Measurements from ENCODE around the gene SMIM17. TPM values are rescaled to one million over a fixed set of nuclear protein-coding genes. Genes with fewer than 3 reads are reported as not detected.

Gene SMIM17
- total and polyA plus RNA-seq, 2 of the 13 experiments (the other 11 are each of a cell fraction or from before 2014, with no cell fraction given): 0.21 to 0.53 TPM

DNA sequence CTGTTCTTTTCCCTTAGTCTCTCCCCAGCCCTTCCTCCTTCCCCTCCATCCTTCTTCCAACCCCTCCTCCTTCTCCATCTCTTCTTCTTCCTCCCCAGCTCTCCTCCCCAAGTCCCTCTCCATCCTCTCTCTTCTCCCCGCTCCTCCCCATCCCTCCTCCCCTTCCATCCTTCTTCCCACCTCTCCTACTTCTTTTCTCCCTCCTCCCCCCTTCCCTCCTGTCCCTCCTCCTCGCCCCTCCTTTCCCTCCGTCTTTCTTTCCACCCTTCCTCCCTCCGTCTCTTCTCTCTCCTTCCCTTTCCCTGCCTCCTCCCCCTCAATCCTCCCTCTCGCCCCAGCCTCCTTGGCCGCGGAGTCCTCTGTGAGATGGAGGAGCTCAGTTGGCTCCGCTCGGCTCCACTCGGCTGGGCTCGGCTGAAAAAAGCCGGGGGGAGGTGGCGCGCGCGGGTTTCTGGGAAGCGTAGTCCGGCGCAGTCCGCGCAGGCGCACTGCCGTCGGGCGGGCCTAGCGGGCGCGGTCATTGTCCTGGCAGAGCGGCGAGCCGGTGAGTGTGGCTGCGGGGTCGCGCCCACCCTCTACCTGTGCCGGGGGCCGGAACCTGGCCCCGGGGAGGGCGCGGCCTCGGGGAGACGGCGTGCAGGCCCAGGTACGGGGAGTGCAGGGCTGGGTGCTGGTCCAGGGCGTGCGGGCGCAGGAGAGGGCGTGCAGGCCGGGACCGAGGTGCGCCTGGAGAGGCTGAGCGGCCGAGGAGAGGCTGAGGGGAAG is 48.0 kb upstream of the SMIM17 start, which contains the start of gene ZNF71 (continued):
- TF ChIP-seq, protein P1, sequence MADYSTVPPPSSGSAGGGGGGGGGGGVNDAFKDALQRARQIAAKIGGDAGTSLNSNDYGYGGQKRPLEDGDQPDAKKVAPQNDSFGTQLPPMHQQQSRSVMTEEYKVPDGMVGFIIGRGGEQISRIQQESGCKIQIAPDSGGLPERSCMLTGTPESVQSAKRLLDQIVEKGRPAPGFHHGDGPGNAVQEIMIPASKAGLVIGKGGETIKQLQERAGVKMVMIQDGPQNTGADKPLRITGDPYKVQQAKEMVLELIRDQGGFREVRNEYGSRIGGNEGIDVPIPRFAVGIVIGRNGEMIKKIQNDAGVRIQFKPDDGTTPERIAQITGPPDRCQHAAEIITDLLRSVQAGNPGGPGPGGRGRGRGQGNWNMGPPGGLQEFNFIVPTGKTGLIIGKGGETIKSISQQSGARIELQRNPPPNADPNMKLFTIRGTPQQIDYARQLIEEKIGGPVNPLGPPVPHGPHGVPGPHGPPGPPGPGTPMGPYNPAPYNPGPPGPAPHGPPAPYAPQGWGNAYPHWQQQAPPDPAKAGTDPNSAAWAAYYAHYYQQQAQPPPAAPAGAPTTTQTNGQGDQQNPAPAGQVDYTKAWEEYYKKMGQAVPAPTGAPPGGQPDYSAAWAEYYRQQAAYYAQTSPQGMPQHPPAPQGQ (CRISPR knock-in tag; IDR thresholded peaks at IDR 0.05; ENCODE audit: borderline replicate concordance): no peak
- TF ChIP-seq, protein P2, sequence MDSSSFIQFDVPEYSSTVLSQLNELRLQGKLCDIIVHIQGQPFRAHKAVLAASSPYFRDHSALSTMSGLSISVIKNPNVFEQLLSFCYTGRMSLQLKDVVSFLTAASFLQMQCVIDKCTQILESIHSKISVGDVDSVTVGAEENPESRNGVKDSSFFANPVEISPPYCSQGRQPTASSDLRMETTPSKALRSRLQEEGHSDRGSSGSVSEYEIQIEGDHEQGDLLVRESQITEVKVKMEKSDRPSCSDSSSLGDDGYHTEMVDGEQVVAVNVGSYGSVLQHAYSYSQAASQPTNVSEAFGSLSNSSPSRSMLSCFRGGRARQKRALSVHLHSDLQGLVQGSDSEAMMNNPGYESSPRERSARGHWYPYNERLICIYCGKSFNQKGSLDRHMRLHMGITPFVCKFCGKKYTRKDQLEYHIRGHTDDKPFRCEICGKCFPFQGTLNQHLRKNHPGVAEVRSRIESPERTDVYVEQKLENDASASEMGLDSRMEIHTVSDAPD (CRISPR knock-in tag; IDR thresholded peaks at IDR 0.05): peak; percentile 45; the same call in 1 of the 2 replicates
- no peak for TF ChIP-seq MAZ (IDR thresholded peaks at IDR 0.05; ENCODE audit: borderline replicate concordance, low read depth, low read length)
- peak; percentile 76; the same call in 1 of the 2 replicates for TF ChIP-seq MAZ (CRISPR knock-in tag; IDR thresholded peaks at IDR 0.05; ENCODE audit: low read depth)
- TF ChIP-seq SOX13 (IDR thresholded peaks at IDR 0.05): no peak
- TF ChIP-seq SOX13 (CRISPR knock-in tag; conservative IDR thresholded peaks at IDR 0.05 in 1 of 2, IDR thresholded peaks at IDR 0.05 in 1 of 2): 0 out of 4 replicates have a peak, but pooled peaks of 1 of the 2 experiments have one; percentile 11
- TF ChIP-seq, protein P3, sequence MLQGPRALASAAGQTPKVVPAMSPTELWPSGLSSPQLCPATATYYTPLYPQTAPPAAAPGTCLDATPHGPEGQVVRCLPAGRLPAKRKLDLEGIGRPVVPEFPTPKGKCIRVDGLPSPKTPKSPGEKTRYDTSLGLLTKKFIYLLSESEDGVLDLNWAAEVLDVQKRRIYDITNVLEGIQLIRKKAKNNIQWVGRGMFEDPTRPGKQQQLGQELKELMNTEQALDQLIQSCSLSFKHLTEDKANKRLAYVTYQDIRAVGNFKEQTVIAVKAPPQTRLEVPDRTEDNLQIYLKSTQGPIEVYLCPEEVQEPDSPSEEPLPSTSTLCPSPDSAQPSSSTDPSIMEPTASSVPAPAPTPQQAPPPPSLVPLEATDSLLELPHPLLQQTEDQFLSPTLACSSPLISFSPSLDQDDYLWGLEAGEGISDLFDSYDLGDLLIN (CRISPR knock-in tag; IDR thresholded peaks at IDR 0.05; ENCODE audit: borderline replicate concordance): no peak
- peak; percentile 90 for TF ChIP-seq ZNF883 (CRISPR knock-in tag; IDR thresholded peaks at IDR 0.05; ENCODE audit: not compliant biosample characterization)
- TF ChIP-seq ISX (CRISPR knock-in tag; conservative IDR thresholded peaks at IDR 0.05): no peak
- peak; percentile 84; the same call in 1 of the 2 replicates for TF ChIP-seq ZNF333 (CRISPR knock-in tag; IDR thresholded peaks at IDR 0.05; ENCODE audit: borderline replicate concordance)
- TF ChIP-seq ZNF792 (CRISPR knock-in tag; IDR thresholded peaks at IDR 0.05): peak; percentile 32; the same call in 1 of the 2 replicates
- TF ChIP-seq, protein P4, sequence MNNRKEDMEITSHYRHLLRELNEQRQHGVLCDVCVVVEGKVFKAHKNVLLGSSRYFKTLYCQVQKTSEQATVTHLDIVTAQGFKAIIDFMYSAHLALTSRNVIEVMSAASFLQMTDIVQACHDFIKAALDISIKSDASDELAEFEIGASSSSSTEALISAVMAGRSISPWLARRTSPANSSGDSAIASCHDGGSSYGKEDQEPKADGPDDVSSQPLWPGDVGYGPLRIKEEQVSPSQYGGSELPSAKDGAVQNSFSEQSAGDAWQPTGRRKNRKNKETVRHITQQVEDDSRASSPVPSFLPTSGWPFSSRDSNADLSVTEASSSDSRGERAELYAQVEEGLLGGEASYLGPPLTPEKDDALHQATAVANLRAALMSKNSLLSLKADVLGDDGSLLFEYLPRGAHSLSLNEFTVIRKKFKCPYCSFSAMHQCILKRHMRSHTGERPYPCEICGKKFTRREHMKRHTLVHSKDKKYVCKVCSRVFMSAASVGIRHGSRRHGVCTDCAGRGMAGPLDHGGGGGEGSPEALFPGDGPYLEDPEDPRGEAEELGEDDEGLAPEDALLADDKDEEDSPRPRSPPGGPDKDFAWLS (CRISPR knock-in tag; IDR thresholded peaks at IDR 0.05; ENCODE audit: borderline replicate concordance): no peak
- TF ChIP-seq ZNF598 (CRISPR knock-in tag; IDR thresholded peaks at IDR 0.05; ENCODE audit: borderline replicate concordance): peak; percentile 93; the same call in 1 of the 2 replicates
- 0 out of 2 replicates have a peak, but pooled peaks have one; percentile 64 for TF ChIP-seq ZNF780A (CRISPR knock-in tag; IDR thresholded peaks at IDR 0.05)
- TF ChIP-seq ZNF589 (CRISPR knock-in tag; conservative IDR thresholded peaks at IDR 0.05): peak; percentile 84; the same call in 1 of the 2 replicates
- TF ChIP-seq, protein P5, sequence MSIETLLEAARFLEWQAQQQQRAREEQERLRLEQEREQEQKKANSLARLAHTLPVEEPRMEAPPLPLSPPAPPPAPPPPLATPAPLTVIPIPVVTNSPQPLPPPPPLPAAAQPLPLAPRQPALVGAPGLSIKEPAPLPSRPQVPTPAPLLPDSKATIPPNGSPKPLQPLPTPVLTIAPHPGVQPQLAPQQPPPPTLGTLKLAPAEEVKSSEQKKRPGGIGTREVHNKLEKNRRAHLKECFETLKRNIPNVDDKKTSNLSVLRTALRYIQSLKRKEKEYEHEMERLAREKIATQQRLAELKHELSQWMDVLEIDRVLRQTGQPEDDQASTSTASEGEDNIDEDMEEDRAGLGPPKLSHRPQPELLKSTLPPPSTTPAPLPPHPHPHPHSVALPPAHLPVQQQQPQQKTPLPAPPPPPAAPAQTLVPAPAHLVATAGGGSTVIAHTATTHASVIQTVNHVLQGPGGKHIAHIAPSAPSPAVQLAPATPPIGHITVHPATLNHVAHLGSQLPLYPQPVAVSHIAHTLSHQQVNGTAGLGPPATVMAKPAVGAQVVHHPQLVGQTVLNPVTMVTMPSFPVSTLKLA (IDR thresholded peaks at IDR 0.05): no peak
- TF ChIP-seq TARDBP (CRISPR knock-in tag; IDR thresholded peaks at IDR 0.05): peak; percentile 52
- 0 out of 2 replicates have a peak, but pooled peaks have one; percentile 39 for TF ChIP-seq SP4 (CRISPR knock-in tag; IDR thresholded peaks at IDR 0.05)

Measured in HepG2 (cell line).